Hematopoietic multipotent progenitor cell treated with erythropoietin and hydrocortisone succinate and interleukin-3 and kit ligand, for 6 days (in vitro differentiated cells): ENCODE data around the gene LRBA.
"Not testable (repeated sequence)": the region's sequence is repeated elsewhere in the genome, so short reads cannot be mapped to it uniquely, and the experiment has no call there.

ENCODE experiments used
- DNase-seq: peaks from one replicate; pipeline ENCODE4 v3.0.0-alpha.2; 2015

The LRBA gene

DNA sequence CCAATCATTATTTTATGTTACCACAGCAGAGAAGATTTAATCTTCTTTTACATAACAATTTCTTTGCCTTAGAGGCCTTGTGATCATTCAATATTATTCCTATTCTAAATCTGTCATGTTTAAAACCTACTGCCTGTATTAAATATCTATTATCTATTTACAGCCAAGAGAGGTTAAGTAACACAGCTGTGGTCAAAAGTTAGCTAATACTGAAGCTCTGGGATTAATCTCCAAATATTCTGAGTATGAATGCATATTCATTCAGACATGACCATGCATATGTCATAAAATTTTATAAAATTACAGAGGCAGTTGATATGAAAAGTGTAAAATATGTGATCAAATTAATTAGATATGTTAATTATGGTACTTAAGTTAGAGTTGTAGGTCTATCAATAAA, 621.0 kb downstream of the LRBA start:
- DNase-seq = no peak

GRCh38 chr4:150391052-150391451, 624.0 kb downstream of the LRBA start:
- no peak for DNase-seq

DNA sequence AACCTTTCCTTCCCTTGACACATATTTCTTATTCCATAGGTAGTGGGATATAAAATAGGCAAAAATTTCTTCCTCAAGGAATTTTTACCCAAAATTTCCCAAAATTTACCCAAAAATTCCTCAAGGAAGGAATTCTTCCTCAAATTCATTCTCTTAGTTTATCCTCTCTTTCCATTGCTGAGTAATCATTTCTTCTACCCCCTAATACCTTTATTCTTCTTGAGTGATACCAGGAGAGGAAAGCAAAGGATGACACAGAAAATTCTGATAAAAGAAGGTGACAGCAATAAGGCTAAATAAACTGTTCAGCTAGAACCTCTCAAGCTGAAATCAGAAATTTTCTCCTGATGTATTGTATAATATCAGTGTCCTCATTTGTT, 624.6 kb downstream of the LRBA start:
- DNase-seq = no peak

- DNase-seq = peak; percentile 20
Observed at GRCh38 chr4:150389896-150390530, 625.1 kb downstream of the LRBA start.

- peak; percentile 37 for DNase-seq
Observed at GRCh38 chr4:150387981-150388380, 627.1 kb downstream of the LRBA start.

DNA sequence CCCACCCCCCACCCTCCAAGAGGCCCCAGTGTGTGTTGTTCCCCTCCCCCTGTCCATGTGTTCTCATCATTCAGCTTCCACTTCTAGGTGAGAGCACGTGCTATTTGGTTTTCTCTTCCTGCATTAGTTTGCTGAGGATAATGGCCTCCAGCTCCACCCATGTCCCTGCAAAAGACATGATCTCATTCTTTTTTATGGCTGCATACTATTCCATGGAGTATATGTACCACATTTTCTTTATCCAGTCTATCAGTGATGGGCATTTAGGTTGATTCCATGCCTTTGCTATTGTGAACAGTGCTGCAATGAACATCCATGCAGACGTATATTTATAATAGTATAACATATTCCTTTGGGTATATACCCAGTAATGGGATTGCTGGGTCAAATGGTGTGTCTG, 628.7 kb downstream of the LRBA start:
- not testable (repeated sequence) for DNase-seq

DNA sequence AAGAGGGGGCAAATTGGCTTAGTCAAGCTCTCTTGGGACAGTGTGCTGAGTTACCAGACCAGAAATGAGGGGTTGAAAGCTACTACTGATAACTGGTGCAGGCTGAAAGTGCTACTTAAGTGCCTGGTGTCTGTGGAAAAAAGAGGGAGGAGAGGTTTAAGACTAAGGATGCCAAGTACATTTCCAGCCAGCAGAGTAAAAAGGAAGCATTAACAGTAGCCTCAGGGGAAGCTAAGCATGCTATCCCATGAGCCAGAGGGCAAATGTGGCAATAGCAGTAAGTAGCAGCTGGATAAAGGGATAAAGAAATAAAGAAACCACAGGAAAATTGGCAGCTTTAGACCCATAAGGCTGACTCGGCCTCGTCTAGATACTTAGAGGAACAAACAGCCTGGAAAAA, 629.5 kb downstream of the LRBA start:
- DNase-seq = peak; percentile 48

GRCh38 chr4:150384249-150384648, 630.8 kb downstream of the LRBA start:
- no peak for DNase-seq

GRCh38 chr4:150382028-150382427, 633.1 kb downstream of the LRBA start:
- DNase-seq = no peak

DNA sequence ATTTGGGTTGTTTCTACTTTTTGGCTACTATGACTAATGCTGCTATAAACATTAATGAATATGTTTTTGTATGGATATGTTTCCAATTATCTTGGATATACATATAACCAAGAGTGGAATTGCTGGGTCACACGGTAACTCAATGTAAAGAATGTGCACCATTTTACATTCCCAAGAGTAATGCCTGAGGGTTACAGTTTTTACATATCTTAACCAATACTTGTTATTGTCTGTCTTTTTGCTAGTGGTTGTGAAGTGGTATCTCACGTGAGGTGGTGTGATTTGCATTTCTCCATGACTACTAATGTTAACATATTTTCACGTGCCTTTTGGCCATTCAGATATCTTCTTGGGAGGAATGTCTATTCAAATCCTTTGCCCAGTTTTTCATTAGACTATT, 633.5 kb downstream of the LRBA start:
- no peak for DNase-seq

DNA sequence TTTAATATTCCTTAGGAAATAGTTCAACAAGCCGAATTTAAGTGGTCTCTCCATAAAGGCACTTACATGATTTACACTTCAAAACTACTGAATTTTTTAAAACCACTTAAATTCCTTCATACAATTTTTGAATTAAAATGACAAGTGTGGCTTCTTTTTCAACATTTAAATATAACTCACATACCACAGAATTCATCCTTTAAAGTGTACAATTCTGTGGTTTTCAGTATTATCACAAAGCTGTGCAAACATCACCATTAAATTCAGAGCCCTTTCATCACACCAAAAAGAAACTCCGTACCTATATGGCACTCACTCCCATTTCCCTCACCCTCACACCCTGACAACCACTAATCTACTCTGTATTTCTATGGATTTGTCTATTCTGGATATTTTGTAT, 634.0 kb downstream of the LRBA start:
- DNase-seq = no peak

DNA sequence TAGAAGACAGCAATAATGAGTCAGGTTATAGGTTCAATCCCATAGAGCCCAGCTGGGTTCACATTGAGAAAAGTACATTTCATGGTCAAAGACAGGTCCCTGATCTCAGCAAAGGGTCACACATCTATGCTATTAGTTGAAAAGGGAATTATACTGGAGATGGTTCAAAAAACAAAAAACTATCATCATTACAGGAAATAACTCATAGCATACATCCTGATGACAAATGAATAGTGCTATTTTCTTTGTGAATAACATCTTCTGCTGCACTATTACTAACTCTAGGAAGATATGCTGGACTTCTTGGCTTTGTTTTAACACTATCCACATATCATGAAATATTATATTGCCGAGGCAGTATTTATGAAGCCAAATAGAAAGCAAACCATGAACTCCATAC, 635.6 kb downstream of the LRBA start:
- no peak for DNase-seq

- DNase-seq = no peak
Observed at GRCh38 chr4:150375025-150375424, 640.1 kb downstream of the LRBA start.

- no peak for DNase-seq
Observed at GRCh38 chr4:150371869-150372268, 643.2 kb downstream of the LRBA start.

DNA sequence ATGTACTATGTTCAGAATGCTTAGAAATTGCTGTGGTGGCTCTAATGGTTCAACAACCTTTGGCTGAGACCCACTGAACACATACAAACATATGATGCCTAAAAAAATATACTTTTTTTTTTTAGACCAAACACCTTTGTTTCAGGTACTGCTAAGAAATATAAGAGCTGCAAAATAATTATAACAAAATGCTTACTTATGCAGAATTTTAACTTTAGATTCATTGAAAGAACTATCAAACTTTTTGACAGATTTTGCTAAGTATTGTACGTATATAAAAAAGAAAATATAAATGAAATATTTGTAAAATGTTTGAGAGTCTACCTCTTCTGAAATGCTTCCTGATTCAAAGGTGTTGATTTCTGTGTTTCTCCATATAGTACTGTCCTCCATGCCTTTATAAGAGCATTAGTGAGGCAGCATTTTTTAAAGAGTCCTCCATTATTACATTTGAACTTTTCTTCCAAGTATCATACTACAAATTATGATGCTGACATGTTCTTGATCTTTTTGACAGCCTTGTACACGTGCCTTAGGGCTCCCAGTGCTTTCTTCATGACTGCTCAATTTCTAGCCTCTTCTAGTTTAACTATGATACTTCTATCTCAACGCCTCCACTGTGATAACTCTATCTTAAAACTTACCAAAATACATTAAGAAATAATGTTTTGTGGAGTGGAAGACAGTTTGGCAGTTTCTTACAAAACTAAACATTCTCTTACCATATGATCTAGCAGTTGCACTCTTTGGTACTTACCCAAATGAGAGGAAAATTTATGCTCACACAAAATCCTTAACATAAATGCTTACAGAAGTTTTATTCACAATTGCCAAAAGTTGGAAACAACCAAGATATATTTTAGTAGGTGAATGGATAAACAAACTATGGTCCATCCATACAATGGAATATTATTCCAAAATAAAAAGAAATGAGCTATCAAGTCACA, 645.4 kb downstream of the LRBA start:
- DNase-seq = no peak

- no peak for DNase-seq
Observed at GRCh38 chr4:150368667-150369066, 646.4 kb downstream of the LRBA start.

DNA sequence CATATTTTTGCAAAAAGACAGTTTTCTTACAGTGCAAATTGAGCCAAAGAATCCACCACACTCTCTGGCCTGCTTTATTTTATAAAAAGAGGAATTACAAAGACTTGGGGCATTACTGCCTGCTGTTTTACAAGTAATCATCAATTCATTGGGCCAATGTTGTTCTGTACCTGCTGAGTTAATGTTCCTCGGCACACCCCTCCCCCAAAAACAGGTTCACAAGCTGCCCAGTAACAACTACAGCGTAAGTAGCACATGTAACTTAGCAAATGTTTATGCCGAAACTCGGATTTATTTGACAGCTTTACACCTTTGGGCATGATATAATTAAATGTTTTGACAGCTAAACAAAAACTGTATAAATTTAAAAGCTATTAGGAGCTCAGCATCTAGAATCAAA, 647.8 kb downstream of the LRBA start:
- no peak for DNase-seq

DNA sequence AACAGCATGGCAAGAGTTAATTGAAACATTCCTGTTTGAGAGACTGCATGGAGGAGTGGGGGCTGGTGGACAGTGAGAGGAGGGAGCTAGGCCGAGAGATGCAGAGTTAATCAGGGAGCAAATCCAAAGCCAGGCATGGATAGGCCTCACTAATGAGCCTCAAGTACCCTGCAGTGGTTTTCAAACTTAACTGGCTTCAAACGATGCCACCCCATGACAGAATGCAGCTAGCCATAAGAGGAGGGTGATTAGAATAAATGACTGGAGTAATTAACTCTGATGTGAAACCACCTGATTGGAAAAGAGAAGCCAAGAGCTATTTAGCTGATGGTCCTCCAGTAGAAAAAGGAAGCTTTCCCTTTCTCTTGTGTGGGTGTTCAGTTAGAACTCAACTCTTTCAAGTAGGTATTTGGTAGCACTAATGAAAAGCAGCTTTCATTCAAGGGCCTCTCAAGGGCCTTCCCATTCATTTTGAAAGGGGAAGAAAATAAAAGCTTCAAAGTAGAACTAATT, 648.5 kb downstream of the LRBA start:
- DNase-seq = no peak

DNA sequence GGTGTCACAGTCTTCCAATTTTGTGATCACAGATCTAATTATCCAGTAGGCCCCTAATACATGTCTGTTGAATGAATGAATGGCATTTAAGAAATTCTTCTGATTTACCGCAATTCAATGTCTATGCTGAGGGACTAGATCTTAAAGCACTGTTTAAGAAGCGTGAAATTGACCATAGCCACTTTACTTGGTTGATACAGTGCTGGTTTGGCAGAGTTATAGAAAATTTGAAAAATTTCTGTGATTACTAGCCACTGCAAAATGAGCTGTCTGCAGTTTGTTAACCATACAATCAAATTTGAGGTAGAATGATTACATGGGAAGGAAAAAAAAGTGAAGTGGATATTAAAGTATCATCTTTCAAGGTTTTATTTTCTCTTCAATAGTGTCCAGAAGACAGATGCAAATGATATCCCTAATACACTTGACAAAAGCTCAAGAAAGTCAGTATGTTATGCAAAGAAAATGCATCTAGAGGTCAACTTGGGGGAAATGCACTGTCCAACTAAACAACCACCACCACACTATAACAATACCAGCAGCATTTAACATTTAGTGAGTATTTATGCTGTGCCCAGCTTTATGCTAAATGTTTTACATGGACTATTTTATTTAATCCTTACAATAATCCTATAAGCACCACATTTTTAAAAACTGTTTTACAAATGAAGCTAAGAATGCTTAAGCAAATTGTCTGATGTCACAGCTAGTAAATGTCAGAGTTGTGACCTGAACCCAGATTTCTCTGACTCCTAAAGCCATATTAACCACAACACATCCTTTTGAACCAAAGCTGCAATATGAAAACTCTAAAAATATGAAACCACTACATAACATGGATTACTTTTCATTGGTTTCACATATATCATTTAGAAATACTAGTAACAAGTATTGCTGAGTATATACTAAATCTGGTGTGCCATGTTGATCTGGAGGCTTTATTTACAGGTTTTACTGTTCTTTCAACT, 651.1 kb downstream of the LRBA start:
- DNase-seq = no peak

DNA sequence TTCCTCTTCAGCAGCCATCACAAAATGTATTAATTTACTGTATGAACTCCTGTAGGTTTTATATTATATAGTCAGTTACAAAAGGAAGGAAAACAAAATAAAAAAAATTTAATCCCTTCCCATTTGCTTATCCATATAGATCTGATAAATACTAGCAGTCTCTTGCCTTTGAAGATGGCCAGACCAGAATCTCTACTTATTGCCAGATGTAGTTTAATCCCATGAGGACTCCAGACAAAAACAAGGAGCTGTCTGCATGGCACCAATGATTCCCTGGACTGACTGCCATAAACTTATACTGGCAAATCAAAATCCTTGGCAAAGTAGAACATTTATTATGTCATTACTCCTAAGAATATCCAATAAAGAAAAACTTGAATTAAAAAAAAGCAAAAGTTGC, 656.4 kb downstream of the LRBA start:
- no peak for DNase-seq

- no peak for DNase-seq
Observed at GRCh38 chr4:150357829-150358228, 657.3 kb downstream of the LRBA start.

- DNase-seq = no peak
Observed at GRCh38 chr4:150355858-150356455, 659.1 kb downstream of the LRBA start.

DNA sequence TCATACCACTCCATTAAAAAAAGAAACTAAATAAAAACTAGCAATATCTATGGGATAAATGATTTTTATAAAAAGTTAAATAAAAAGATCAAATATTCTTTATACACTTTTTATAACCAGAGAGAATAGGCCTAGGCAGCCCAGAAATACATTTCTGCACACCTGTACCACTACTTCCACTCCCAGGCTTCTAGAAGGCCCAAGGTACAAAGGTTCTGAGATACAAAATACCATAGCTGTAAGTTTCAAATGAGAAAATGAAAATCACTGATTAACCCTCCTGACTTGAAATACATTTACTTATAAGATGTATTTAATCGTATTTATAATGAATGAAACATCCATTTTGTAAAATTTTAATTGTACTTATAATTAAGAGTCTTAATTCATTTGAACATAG, 659.7 kb downstream of the LRBA start:
- no peak for DNase-seq
